Motor neuron (in vitro differentiated cells): ENCODE results near the gene MAP3K4. TPM values are rescaled to one million over a fixed set of nuclear protein-coding genes. Genes with fewer than 3 reads are reported as not detected.

ENCODE experiments used
- ATAC-seq, 8 experiments: fragments of 200-7000 bp; cut with Tn5 transposase; replicated peaks in 6 of 8; 2 replicates each; pipeline ENCODE4 v1.8.0; 2021; ENCODE audit warnings: mild to moderate bottlenecking in 8 of 8, moderate library complexity in 8 of 8
- H3K27ac ChIP-seq, 2 donors: fragments of 250-450 bp; sonication (Bioruptor Pico); 2 replicates each; pipeline ENCODE4 v1.9.0; 2021; ENCODE audit warnings: antibody characterized with exemption in 2 of 2, mild to moderate bottlenecking in 2 of 2, moderate library complexity in 1 of 2
- H3K4me1 ChIP-seq, 2 donors: fragments of 250-450 bp; sonication (Bioruptor Pico); replicated peaks in 1 of 2; 2 replicates each; pipeline ENCODE4 v1.6.1; 2021; ENCODE audit warnings: antibody characterized with exemption in 2 of 2, mild to moderate bottlenecking in 2 of 2, moderate library complexity in 1 of 2
- H3K4me3 ChIP-seq, 5 donors: fragments of 250-450 bp; sonication (Bioruptor Pico); 2 replicates each; pipeline ENCODE4 v1.9.0; 2021; ENCODE audit warnings: antibody characterized with exemption in 5 of 5, mild to moderate bottlenecking in 5 of 5, moderate library complexity in 4 of 5
- WGBS, 10 experiments: fragments of 450-650 bp; shearing (Covaris generic); methylation state at CpG; one replicate each; pipeline ENCODE4 v1.0.0; 2022; 5-methylcytosine and 5-hydroxymethylcytosine counted together
- in situ Hi-C, 9 experiments: fragments of 400-800 bp; cut with MboI; loops; one replicate each; pipeline ENCODE4 v1.15.0; 2021; ENCODE audit warnings: low sequenced_read_pairs in 9 of 9, low pct_unique_long_range_greater_than_20kb in 2 of 9; ENCODE audit not compliant: unreplicated experiment in 9 of 9
- total RNA-seq, 8 experiments: library from RNA; unstranded; fragments of 300-600 nt; gene quantifications; 2 replicates each; pipeline versions ENCODE4 v1.2.3 to v1.2.4, GENCODE V29; 2022

MAP3K4 gene
- total RNA-seq, 8 experiments from 2014 or later: 12.0 to 37.3 (median 24.8) TPM

DNA sequence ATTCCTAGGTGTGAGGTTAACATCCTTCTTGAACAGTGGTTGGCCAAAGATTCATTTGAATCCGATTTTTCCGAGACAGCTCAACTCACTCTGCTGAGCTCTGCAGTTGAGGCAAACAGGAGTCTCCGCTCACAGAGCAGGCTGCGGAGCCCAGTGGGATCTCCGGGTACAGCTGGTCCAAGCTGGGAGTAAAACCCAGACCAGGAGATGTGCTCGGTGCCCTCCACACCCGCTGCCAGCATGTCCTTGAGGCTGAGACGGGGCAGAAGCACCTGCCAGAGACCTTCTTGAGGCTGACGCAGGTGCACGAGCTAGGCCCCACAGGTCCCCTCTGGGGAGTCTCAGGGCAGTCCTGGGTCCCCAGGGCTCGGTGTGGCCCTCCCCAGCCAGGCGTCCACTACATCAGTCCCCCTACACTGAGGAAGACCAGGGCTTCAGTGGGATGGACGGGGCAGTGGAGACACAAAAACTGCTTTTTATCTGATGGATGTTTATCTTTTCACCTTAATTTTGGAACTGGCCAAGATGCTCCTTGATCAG, 163.3 kb downstream of the MAP3K4 start:
- in situ Hi-C loops: loop anchor here in 1 of 9 experiments (25.0 kb wide), 1 partner anchor 207 kb away; no protein-coding TSS in a partner anchor
- H3K4me3 ChIP-seq: no peak overlapping the region
- H3K27ac ChIP-seq: no peak overlapping the region
- no peaks in the 10 kb centered on the region for H3K4me1 ChIP-seq
- ATAC-seq: no peak
- WGBS, 10 experiments: 40 to 100% (median 93%) methylated on average over 1 to 6 of the region's 13 CpGs; no CpG with 5 or more reads in 4 of the 10 experiments

DNA sequence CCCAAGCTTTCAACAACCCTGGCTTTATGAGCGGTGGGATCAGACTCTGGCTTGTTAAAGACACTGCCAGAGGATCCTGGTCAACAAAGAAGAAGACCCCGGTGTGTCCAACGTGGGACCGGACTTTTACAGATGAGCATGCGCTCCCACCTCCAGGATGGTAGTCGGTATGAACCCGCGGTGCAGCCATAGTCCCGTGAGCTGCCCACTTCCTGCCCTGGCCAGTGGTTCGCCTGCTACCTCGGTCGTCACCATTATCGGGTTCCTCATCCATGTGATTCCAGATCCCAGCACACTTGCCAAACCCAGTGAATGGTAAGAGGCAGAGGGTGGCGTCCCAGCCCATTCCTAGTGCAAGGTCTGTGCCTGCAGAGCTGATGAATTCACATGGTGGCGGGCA, 169.6 kb downstream of the MAP3K4 start:
- H3K27ac ChIP-seq: no peak overlapping the region
- WGBS, 10 experiments: 88 to 100% (median 97%) methylated on average over 2 to 12 of the region's 15 CpGs; no CpG with 5 or more reads in 4 of the 10 experiments
- no peak for ATAC-seq

DNA sequence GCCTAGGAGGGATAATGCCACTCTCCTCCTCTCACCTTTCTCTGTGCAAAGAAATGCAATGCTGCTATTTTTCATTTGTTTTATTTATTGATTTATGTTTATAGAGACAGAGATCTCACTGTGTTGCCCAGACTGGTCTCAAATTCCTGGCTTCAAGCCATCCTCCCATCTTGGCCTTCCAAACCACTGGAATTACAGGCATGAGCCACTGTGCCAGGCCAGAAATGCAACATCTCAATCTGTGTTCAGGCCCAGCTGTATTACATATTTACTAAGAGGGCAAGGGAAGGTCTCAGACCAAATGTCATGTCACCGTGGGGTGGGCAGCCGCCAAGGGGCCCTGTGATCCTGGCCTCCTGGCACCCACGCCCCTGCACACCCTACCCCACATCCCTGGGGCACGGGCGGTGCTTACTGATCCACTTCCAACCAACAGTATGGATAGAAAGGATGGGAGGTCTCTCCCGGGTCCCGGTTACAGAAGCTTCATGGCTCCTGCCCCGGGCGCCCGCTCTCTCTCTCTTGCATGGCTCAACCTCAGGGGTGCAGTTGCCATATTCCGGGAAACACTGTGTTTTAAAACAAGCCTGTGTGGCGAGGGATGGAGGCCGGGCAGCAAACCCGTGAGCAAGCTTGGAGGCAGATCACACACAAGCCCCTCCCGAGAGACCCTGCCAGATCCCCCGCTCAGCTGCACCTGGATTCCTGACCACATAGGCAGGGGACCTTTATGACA, 170.5 kb downstream of the MAP3K4 start:
- H3K4me1 ChIP-seq: no peaks in the 10 kb centered on the region
- ATAC-seq: no peak
- in situ Hi-C loops: loop anchor here in 1 of 9 experiments (25.0 kb wide), 1 partner anchor 200 kb away; no protein-coding TSS in a partner anchor
- WGBS, 10 experiments: 91 to 100% (median 94%) methylated on average over 3 to 11 of the region's 16 CpGs; no CpG with 5 or more reads in 7 of the 10 experiments
- H3K4me3 ChIP-seq: no peak overlapping the region
- H3K27ac ChIP-seq: no peak overlapping the region

More for the DNA sequence above, 169.6 kb downstream of the MAP3K4 start:
- Histone ChIP-seq H3K4me3 (no peak overlapping the region), H3K4me1 (no peaks in the 10 kb centered on the region)
- in situ Hi-C loops: loop anchor here in 1 of 9 experiments (25.0 kb wide), 1 partner anchor 201 kb away; no protein-coding TSS in a partner anchor

DNA sequence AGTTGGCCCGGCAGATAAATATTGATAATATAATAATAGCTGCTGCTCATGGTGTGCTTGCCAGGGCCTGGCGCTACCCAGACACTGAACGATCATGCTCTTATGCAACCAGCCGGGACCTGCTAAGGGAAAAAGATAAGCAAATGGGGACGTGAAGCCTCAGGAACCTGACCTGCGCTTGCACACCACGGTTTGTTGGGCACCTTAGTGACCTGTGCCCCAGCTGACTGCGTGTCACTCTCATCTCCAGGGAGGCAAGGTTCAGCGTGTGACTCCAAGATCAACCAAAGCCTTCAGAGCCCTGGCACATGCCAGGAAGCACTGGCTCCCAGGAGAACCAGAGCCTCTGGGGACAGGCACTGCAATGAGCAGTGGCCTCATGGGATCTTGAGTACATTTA, 171.2 kb downstream of the MAP3K4 start:
- Histone ChIP-seq H3K27ac (no peak overlapping the region), H3K4me3 (no peak overlapping the region), H3K4me1 (no peaks in the 10 kb centered on the region)
- no peak for ATAC-seq
- 91 to 100% (median 97%) methylated on average over 1 to 9 of the region's 9 CpGs; no CpG with 5 or more reads in 1 of the 10 experiments for WGBS, 10 experiments
- in situ Hi-C loops: loop anchor here in 1 of 9 experiments (25.0 kb wide), 1 partner anchor 200 kb away; no protein-coding TSS in a partner anchor

- Histone ChIP-seq H3K27ac (no peak overlapping the region), H3K4me1 (peaks cover under 1% of the 10 kb centered on the region in 2 donors), H3K4me3 (no peak overlapping the region)
- ATAC-seq: peak in 1 of 8 experiments; percentile 11
- in situ Hi-C loops: loop anchor here in 1 of 9 experiments (25.0 kb wide), 1 partner anchor 199 kb away; no protein-coding TSS in a partner anchor
- WGBS, 10 experiments: 80 to 100% (median 87%) methylated on average over 2 to 9 of the region's 13 CpGs; no CpG with 5 or more reads in 4 of the 10 experiments
These were observed 172.1 kb downstream of the MAP3K4 start for GRCh38 chr6:161163466-161164181.

DNA sequence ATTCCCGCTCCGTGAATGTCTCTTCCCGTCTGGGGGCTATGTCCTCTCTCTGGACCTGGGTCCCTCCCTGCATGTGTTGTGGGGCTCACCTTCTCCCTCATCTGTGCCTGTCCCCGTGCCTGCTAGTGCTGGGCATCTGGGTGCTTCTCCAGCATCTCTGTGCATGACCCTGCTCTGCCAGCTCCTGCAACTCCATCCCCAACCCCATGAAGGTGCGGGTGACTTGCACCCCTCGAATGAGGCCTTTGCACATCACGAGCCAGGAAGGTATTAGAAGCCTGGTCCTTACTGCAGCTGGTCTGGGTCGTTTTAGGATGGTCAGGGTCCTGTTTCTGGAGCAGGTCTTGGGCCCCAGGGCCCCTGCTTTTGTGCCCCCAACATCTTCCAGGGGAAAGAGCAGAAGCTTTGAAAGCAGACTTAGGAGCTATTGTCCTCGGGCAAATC, 172.6 kb downstream of the MAP3K4 start:
- 80 to 100% (median 98%) methylated on average over 1 to 7 of the region's 9 CpGs; no CpG with 5 or more reads in 4 of the 10 experiments for WGBS, 10 experiments
- no peak for ATAC-seq
- in situ Hi-C loops: loop anchor here in 1 of 9 experiments (25.0 kb wide), 1 partner anchor 198 kb away; no protein-coding TSS in a partner anchor
- H3K4me1 ChIP-seq: peaks cover 4 to 7% of the 10 kb centered on the region in 2 donors
- no peak overlapping the region for H3K27ac ChIP-seq
- no peak overlapping the region for H3K4me3 ChIP-seq

- 82 to 100% (median 96%) methylated on average over 1 to 11 of the region's 11 CpGs; no CpG with 5 or more reads in 4 of the 10 experiments for WGBS, 10 experiments
- Histone ChIP-seq H3K27ac (no peak overlapping the region), H3K4me3 (no peak overlapping the region), H3K4me1 (peaks cover 4 to 8% of the 10 kb centered on the region in 2 donors)
- in situ Hi-C loops: loop anchor here in 1 of 9 experiments (25.0 kb wide), 1 partner anchor 196 kb away; no protein-coding TSS in a partner anchor
- ATAC-seq: no peak
These were observed 174.6 kb downstream of the MAP3K4 start for GRCh38 chr6:161166176-161166575.

DNA sequence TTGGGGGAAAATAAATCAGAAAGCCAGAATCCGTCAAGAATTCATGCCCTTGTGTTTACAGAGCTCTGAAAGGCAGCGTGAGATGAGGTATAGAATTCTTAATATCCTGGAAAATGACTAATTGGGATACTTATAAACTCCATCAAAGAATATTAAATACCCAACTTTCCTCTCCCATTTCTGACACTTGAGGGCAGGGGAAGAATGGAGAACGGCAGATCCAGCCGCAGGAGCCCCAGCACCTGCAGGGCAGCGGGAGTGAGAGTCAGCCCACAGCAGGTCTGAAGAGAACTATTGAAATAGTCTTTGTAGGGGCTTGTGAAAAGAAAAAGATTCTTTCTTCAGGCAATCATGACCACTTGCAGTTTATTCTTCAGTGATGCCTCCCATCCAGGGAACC, 175.1 kb downstream of the MAP3K4 start:
- Histone ChIP-seq H3K4me3 (no peak overlapping the region), H3K27ac (no peak overlapping the region), H3K4me1 (peaks cover 4 to 8% of the 10 kb centered on the region in 2 donors)
- in situ Hi-C loops: loop anchor here in 1 of 9 experiments (25.0 kb wide), 1 partner anchor 196 kb away; no protein-coding TSS in a partner anchor
- 84 to 100% (median 94%) methylated on average over 1 to 5 of the region's 5 CpGs; no CpG with 5 or more reads in 3 of the 10 experiments for WGBS, 10 experiments
- ATAC-seq: no peak
